Inflammatory macrophage treated with lipopolysaccharide for 4 hours (primary cell): ENCODE measurements around the gene TBC1D2B.

Experiments
- DNase-seq: peaks from one replicate; pipeline ENCODE4 v3.0.0-alpha.2; 2020

The TBC1D2B gene

DNA sequence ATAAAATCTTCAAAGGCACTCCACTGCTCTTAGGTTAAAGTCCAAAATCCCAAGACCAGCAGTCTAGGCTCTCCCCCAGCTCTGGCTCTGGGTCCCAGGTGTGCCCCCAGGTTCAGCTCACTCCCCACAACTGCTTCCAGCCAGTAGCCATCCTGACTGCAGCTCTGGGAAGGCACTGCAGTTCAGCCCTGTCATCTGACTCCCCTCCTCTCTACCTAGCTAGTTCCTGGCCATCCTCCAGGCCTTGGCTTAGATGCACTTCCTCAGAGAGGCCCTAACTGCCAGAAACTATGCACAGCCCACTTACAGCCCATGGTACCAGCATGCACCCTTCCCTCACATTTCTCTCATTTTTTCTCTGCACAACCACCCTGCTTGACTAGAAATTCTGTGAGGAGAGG lies 25.5 kb downstream of the TBC1D2B start:
- DNase-seq, result no peak

DNA sequence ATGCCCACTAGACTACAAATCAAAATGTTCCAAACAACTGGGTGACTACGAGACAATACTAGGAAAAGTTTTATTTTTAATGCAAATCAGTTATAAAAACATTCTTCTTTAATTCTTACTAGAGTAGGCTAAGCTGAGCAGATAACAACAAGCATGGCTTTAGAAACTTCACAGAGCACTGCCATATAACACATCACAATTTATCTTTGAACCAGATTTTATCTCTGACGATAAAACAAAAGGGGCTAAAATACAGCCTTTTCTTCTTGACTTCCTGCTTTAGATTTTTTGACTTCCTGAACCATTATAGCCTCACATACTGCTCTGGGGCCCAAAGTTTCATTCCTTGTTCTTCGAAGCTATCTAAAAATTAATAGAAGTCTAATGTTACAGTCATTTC lies 25.9 kb downstream of the TBC1D2B start:
- no peak for DNase-seq

DNA sequence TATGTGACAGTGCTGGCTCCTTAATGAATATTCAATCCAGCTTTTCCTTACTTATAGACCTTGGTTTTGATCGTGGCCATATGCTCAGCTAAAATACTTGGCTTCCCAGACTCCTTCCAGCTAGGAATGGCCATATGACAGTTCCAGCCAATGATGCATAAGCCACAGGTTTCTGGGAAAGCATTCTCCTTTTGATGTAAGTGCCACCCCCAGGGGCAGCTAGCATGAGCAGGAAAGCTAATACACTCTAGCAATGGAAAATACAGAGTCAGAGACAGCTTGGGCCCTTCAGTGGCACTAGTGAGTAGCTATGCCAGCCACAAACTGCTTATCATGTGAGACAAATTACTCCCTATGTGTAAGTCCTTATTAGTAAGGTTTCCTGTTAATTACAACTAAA lies 26.7 kb downstream of the TBC1D2B start:
- no peak for DNase-seq

DNA sequence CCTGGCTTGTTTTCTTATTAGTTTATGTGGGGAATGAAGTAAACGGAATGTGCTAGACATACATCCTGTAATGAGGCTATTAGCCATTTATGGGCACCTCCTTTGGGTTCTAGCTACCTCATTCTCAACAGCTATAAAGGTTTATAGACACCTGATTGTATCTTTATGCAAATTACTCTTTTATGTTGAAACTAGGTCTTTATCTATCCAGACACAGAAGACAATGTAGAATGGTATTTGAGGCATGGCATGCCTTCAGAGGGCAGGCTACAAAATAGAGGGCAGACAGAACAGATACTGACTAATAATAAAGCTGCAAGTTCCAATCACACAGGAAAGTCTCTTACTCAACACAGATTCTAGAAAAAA lies 27.1 kb downstream of the TBC1D2B start:
- no peak for DNase-seq

DNA sequence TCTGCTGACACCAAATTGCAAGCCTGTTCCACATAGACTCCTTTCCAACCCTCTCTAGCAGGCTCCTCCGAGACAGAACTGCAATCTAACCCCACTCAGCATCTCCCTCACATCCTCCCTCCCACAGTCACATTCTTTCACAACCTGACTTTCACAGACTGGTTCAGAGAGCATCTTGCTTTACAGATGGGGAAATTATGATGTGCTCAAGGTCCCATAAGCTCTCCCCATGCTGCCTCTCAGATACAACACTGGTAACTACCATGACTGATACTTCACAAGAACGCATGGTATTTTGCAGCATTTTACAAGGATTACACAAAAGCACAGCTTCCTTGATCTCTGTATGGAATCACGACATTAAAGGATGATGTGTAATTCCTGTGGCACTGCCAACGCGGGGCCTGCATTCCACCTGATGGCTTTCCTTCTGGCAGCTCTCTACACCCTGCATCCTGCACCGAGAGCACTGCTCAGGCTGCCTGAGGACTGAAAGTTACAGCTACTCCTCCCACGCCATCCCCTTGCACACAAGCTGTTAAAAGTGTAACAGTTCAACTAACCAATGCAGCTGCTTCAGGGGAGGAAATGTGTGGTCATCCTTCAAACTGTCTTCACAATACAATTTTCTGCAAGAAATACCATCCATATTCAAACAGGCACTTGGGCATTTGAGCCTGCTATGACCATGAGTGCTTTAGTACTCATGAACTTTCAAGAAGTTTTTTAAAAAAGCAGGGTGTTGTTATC lies 27.6 kb downstream of the TBC1D2B start:
- DNase-seq, result peak; percentile 89

DNA sequence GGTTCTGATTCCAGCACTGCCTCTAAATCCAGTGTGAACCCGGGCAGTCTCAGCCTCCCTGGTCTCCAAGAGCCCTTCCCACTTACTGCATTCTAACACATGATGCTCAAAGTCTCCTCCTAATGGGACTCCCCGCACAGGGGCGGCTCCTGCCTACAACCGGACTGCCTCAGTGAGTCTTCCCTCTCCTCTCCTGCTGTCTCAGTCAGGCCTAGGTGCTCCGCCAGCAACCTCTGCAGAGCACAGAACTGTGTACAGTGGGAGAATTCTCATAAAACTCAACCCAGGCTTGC lies 28.9 kb downstream of the TBC1D2B start:
- DNase-seq, result no peak

DNA sequence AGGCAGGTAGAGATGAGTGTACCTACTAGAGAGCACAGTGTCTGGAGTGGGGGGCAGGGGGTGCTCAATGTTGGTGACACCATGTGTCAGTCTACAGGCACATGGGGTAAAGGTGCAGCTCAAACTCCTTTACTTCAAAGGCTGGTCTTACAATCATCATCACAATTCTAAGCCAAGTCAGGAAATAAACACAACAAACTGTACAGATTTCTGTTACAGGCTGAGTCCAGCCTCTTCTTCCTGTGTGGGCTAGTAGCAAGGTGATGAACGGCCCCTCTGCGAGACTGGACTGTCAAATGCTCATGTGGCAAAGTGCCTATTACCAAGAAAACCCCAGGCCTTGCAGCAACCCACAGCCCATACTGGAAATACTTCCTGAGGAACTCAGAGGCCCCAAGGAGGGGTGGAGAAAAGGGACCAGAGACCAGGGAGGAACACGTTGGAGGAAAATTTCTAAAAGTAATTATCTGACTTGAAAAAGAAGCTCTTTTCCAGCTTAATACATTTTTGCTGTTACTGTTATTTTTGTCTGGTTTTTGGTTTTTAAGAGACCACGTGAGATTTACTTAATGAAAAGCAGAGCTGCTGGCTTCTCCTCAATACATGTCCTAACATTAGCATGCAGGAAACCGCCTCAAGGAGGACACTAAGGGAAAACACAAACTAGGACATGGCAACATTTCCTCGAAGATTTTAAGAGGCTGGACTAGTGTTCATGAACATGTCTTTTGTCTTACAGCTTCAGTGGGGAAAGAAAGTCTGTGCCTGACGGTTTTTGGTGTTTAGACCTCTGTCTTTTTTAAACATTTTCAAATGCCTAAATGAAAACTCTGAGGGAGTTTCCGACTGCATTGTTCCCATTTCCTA lies 29.5 kb downstream of the TBC1D2B start:
- DNase-seq, result peak; percentile 82

DNA sequence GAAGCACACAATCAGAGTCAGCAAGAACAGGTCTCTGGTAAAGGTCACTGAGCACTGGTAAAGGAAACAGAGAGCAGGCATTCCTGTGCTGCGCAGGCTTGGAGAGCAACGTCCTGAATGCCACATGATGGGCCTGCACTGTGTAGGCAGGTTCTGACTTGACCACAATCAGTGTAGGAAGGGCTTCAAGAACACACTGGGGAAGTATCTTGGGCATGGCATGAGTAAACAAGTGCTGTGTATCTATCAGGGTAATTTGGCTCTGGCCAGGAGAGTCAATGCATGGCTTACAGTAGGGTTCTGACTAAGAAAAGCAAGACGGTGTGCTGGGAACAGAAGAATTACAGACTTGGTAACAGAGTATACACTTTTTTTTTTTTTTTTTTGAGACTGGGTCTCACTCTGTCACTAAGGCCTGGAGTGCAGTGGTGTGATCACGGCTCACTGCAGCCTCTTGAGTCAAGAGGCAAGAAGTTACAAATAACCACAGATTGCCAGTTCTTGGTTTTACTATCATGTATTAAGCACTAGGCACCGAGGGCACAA lies 30.6 kb downstream of the TBC1D2B start:
- peak; percentile 89 for DNase-seq

DNA sequence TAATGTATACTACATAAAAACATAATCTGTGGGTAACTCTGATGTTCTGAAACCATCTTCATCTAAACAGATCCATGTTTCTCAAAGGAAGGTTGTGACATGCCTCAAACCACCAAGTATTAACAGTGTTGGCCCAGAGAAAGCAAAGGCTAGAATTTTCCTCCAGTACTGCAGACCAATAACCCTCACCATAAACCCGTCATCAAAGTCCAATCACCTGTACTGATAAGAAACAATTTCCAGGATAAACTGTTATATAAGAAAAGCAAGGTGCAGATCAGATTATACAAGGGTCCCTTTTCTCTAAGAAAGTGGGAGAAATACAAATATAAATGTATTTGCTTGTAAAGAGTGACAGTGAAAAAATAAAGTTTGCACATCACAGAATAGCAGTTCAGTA lies 32.3 kb downstream of the TBC1D2B start:
- DNase-seq, result no peak

DNA sequence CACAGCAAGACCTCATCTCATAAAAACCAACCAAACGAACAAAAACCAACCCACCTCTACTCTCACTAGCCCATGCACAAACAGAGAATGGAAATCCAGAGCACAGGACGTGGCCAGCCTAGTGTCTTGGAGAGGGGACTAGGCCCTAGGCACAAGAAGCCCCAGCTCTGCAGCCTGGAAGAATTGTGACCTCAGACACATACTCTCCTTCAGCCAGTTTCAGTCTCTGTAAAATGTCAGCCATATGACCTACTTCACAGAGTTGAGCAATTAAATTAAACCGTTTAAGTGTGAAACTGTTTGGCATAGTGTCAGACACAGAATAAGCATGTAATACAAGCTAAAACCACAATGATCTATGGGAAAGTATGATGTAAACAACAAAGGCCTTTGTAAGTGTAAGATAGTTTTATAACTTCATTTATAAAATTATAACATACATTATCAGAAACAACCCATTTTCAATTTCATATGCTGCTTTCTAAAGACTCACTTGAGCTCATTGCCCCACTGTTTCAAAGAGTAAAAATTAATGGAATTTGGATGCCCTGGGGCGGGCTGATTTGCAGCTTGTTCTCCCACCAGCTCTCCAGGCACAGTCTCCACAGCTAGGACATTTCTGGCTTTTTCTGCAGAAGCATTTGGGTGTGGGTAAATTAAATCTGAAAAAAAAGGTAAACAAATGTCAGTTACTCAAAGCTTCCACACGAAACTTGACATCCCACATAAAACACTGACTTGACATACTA lies 32.9 kb downstream of the TBC1D2B start:
- DNase-seq, result peak; percentile 94

DNA sequence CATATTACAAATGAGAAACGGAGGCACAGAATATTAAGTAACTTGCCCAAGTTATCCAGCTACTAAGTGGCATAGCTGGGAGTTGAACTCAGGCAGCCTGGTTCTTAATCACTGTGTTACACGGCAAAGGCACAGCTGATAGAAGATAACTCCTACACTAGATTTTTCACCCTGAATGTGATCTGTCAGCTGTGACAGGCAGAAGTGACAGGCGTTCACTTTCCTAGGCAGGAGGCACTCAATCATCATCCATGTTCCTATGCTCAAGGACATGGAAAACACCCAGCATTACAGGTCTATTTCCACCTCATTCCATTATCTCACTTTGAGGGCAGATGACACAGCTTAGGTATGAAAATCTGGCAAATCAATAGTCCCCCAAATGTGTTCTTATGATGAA lies 35.6 kb downstream of the TBC1D2B start:
- no peak for DNase-seq

DNA sequence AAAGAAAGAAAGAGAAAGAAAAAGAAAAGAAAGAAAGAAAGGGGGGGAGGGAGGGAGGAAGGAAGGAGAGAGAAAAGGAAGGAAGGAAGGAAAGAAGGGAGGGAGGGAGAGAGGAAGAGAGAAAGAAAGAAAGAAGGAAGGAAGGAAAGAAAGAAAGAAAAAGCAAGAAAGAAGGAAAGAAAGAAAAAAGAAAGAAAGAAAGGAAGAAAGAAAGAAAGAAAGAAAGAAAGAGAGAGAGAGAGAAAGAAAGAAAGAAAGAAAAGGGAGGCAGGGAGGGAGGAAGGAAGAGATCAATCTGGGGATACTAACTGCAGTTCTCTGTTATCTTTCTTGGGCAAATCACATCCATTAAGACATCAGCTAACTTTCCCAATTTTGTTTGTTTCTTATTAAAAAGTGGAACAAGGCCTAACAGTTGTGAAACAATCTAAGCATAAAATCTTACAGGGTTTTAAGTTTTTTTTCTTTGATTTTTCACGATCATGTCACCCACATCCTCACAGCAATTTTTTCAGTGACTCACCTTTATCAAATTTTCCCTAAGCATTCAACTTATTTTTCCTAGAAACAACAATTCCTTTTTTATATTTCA lies 36.8 kb downstream of the TBC1D2B start:
- DNase-seq, result peak; percentile 86

DNA sequence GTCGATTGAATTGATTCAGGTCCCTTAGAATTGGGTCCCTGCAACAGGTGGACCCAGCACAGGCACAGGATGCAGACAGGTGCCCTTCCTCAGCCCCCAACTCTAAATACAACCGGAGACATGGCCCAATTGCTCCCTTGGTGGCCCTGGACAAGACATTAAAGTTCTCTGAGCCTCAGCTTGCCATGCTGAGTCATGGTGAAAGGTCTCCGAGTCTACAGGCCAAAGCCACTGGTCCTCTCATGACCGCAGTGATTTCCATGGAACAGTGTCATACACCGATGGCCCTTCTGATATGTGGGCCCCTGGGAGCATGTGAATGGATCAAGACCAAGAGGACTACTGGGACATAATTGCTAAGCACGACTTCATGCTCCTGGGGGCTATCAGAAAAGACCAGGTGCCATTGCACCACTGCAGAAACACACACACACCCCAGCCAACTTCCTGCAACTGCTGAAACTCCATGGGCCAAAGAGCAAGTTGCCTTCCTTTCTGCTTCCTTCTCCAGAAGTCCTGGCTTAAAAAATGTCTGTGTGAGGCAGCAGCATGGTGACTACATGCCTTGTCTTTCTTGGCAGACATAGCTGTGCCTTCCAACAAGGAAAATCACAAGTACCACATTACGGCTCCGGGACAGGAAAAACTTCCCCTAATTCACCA lies 38.8 kb downstream of the TBC1D2B start:
- no peak for DNase-seq

DNA sequence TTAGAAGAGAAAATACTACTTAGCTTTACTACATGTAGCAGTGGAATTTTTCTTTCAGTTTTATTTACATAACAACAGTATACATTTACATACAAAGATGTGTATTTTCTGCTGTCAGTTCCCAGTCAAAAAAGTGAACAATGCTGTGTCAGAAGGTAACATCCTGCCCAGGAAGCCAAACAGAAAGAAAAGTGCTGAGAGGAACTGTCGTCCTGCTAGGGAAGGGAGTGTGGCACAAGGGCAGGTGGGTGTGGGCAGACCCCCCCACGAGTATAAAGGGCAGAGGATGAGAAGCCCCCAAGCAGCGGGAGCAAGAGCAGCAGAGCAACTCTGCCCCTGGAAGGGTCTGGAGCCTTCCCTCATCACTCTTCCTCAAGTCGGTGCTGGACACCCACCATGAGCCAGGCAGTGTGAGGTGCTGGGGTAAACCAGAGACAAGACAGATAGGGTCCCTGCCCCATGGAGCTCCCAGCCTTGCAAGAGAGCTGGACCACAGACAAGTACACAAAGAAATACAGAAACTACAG lies 39.7 kb downstream of the TBC1D2B start:
- DNase-seq, result no peak

DNA sequence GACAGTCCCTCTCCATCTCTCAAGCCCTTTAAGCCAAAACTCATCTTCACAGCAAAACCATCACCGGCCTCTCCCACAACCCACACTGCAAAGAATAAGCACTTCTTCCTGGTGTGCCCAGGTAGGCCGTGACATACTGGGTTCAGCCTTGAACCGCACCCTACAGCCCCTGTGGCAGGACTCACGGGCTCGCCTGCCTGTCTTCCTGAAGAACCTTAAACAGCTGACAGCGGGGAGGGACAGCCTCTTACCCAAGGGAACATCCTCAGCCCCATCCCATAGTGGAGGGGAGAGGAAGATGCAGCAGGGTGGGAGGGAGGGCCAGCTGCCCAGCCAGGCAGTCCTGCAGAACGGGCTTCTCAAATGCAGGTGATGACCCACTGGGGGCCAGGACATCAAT lies 40.2 kb downstream of the TBC1D2B start:
- DNase-seq, result no peak

DNA sequence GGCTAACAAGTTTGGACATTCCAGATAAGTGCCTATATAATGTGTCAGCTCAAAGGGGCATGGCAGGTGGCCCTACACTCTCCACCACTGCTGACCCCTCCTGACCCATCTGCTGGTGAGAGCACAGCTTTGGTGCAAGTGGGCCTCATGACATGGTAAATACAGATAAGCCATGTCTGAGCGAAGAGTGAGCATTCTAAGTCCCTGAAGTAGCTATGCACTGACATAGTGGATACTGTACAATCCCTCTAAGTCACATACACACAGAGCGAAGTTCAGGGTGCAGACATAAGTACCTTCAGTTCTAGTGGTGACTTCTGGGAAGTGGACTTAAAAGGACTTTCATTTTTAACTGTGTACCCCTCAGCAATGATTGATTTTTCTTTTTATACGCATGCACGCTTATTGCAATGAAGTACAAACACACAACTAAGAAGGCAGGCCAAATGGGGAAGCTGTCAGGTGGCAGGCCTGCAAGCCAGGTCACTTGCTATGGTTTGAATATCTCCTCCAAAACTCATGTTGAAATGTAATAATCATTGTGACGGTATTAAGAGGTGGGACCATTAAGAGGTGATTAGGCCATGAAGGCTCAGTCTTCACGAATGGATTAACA lies 41.5 kb downstream of the TBC1D2B start:
- no peak for DNase-seq

DNA sequence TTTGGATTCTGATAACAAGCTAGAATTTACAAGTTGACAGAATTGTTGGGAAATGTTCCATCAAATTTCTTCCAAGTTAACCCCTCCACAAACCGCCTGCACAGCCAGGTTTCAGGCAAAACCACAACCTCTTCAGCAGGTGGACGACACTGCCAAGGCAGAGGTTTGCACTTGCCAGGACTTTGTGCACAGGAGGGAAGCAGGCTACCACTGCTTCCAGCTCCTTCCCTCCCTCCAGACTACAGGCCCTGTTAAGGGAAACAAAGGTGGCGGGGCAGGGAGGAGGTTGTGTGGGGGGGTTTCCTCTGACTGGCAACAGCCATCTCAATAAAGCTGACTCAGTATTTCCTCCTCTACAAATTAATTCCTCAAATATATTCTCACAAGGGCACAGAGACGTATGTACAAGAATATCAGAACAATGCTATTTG lies 42.2 kb downstream of the TBC1D2B start:
- peak; percentile 61 for DNase-seq

DNA sequence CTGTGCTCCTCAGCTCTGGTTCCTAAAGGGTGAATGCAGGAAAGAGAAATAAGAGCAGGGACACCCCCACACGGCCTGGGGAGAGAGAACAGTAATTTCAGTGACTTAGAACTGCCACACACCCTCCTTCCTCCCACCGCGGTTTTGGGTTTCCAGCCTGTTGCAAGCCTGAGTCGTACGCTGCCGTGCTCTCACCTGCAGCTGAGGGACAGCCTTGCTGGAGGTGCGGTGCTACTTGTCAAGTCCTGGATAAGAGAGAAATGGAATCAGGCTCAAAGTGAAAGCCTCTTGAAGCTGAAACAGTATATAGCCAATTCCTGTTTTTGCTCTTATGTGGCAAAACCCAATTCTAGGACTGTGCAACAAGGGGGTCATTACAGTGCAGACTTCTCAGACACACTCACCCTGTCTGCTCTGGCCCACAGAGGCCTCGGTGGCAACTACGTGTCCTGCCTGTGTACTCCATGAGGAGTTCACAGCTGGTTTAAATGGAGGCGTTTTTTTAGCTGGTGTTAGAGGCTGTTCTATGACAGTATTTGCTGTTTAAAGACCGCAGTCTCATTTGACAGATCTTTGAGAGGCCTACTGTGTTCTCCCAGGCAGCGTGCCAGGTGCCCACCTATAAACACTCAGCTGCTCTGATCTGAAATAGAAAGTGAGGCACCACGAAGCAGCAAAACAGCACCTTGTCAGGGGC lies 42.9 kb downstream of the TBC1D2B start:
- peak; percentile 93 for DNase-seq

DNA sequence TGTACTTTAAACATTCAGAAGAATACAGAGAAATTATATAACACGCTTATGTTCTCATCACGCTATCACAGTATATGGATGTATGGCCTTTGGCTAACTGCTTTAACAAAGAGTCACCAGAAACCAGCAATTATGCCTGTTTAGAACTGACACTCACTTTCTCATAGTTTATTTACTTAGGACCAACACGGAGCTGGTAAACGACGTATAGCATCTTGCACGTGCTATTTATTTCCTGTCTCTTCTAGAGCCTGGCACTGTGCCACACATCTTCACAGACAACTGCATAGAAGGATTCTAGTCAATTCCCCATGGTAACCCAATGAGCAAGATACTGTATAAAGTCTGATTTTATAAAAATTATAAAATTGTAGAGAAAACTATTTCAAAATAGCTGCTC lies 43.6 kb downstream of the TBC1D2B start:
- no peak for DNase-seq

DNA sequence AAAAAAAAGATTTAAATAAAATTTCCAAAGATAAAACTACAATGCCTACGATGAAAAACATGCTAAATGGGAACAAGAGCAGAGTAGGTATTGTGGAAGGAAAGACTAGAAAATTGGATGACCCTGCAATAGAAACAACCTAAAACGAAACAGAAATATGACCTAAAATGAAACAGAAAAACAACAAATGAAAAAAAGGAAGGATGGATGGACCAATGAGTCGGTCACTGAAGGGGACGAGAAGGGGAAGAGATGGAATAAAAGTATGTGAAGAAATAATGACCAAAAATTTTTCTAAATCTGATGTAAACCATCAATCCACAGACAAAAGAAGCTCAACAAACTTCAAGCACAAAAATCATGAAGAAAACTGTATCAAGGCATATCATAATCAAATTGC lies 44.8 kb downstream of the TBC1D2B start:
- peak; percentile 87 for DNase-seq

DNA sequence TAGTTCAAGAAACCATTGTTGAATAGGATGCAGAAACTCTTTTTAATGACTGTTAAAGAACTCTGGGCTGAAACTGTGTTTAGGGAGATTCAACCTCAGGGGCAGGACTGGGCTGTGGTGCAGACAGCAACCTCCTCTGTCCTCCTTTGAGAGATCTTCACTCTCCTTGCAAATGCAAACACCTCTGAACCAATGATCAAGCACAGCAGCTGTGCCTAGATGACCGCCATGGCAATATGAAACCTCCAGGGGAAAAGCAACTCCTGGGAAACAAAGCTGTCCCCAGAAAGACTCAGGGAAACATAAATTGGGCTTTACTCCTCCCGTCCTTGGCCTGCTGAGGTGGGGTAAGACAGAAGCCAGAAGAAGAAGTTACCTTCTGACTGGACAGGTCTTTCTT lies 52.6 kb downstream of the TBC1D2B start:
- DNase-seq, result no peak
